Neural progenitor cell (in vitro differentiated cells): Measurements from ENCODE around the gene ZBTB20.

Experiments used
- CTCF ChIP-seq: fragments of 200-600 bp; sonication (generic); IDR thresholded peaks from 2 replicates; pipeline ENCODE4 v1.5.1; 2017; ENCODE audit warnings: antibody characterized with exemption, mild to moderate bottlenecking
- EZH2 ChIP-seq: fragments of 200-600 bp; sonication (generic); IDR thresholded peaks from 2 replicates; pipeline ENCODE4 v1.6.1; 2017; ENCODE audit warnings: antibody characterized with exemption, mild to moderate bottlenecking, moderate library complexity

- no peak for TF ChIP-seq CTCF
- no peak for TF ChIP-seq EZH2
Measured at GRCh38 chr3:114455432-114455831, 691.7 kb downstream of the ZBTB20 start.
